OCI-LY7 (cell line): Measurements from ENCODE around the gene MPDZ. TPM values are rescaled to one million over a fixed set of nuclear protein-coding genes. Genes with fewer than 3 reads are reported as not detected.

Experiments
- BruUV-seq: library from RNA; stranded (reverse); fragments of 400-500 nt; replicated peaks from 2 replicates; lab custom pipeline; 2021; lab: Mats Ljungman, UMichigan
- CTCF ChIA-PET: fragments of 300-600 bp; sonication (Branson Sonifier 250); formaldehyde crosslinking; loops from one replicate; lab custom pipeline; 2022; ENCODE audit warnings: antibody characterized with exemption; ENCODE audit not compliant: unreplicated experiment; lab: Charles Lee
- POLR2A ChIA-PET: fragments of 300-600 bp; sonication (Branson Sonifier 250); formaldehyde crosslinking; loops from one replicate; lab custom pipeline; 2022; ENCODE audit warnings: antibody characterized with exemption; lab: Charles Lee
- DNase-seq: peaks from one replicate; pipeline ENCODE4 v3.0.0-alpha.2; 2015; ENCODE audit warnings: low spot score
- H2AFZ ChIP-seq: fragments of 200-600 bp; sonication (generic), shearing (Covaris generic); 2 replicates; pipeline ENCODE4 v1.6.1; 2014; ENCODE audit warnings: mild to moderate bottlenecking, antibody characterized with exemption, low read length, moderate library complexity
- H3K27ac ChIP-seq: fragments of 200-600 bp; sonication (generic); 2 replicates; pipeline ENCODE4 v1.5.1; 2014; ENCODE audit warnings: mixed run types, low read depth, mild to moderate bottlenecking, moderate library complexity, low read length, inconsistent platforms; ENCODE audit not compliant: poor library complexity, severe bottlenecking
- H3K36me3 ChIP-seq: fragments of 200-600 bp; sonication (generic); 2 replicates; pipeline ENCODE4 v1.6.1; 2014; ENCODE audit warnings: mild to moderate bottlenecking, antibody characterized with exemption, low read length, moderate library complexity, mixed read lengths; ENCODE audit not compliant: insufficient read depth
- H3K4me1 ChIP-seq: fragments of 200-600 bp; sonication (generic); 2 replicates; pipeline ENCODE4 v1.5.1; 2014; ENCODE audit warnings: mild to moderate bottlenecking, low read length; ENCODE audit not compliant: insufficient read depth, poor library complexity, severe bottlenecking
- H3K4me2 ChIP-seq: fragments of 200-600 bp; sonication (generic); 2 replicates; pipeline ENCODE4 v1.6.1; 2014; ENCODE audit warnings: mild to moderate bottlenecking, low read length
- H3K4me3 ChIP-seq: fragments of 200-600 bp; sonication (generic); 2 replicates; pipeline ENCODE4 v1.5.1; 2014; ENCODE audit warnings: mild to moderate bottlenecking, low read depth, low read length; ENCODE audit not compliant: poor library complexity, severe bottlenecking
- H3K79me2 ChIP-seq: fragments of 200-600 bp; sonication (generic); 2 replicates; pipeline ENCODE4 v1.6.1; 2016; ENCODE audit warnings: low read depth, mild to moderate bottlenecking, low read length, moderate library complexity, mixed read lengths; ENCODE audit not compliant: insufficient read depth
- H3K9me2 ChIP-seq: fragments of 200-600 bp; sonication (generic); 2 replicates; pipeline ENCODE4 v1.6.1; 2016; ENCODE audit warnings: mild to moderate bottlenecking, low read length, mixed read lengths; ENCODE audit not compliant: insufficient read depth
- H3K9me3 ChIP-seq: fragments of 200-600 bp; sonication (generic); 2 replicates; pipeline ENCODE4 v1.6.1; 2014; ENCODE audit warnings: mild to moderate bottlenecking, mixed run types, low read length, mixed read lengths
- H4K20me1 ChIP-seq: fragments of 200-600 bp; sonication (generic); 2 replicates; pipeline ENCODE4 v1.6.1; 2014; ENCODE audit warnings: mild to moderate bottlenecking, antibody characterized with exemption, low read length, moderate library complexity, mixed read lengths; ENCODE audit not compliant: insufficient read depth
- CTCF ChIP-seq: fragments of 200-600 bp; sonication (generic); conservative IDR thresholded peaks from 2 replicates; pipeline ENCODE4 v1.5.1; 2014; ENCODE audit warnings: mild to moderate bottlenecking, antibody characterized with exemption, low read length, moderate library complexity, mixed read lengths
- EZH2phosphoT487 ChIP-seq: fragments of 200-600 bp; sonication (generic); IDR thresholded peaks from 2 replicates; pipeline ENCODE4 v1.6.1; 2018; ENCODE audit warnings: low read depth, borderline replicate concordance, mild to moderate bottlenecking, mixed run types, antibody characterized with exemption, low read length, moderate library complexity, mixed read lengths
- intact Hi-C: fragments of 100-400 bp; cut with micrococcal nuclease; formaldehyde crosslinking; loops from one replicate; pipeline ENCODE4 v1.10.0; 2022; ENCODE audit not compliant: unreplicated experiment
- total RNA-seq, 2 experiments: library from RNA; depleted of rRNA in 1 of 2; stranded (reverse); fragments of >200 nt in 1 of 2; shearing (Covaris generic) in 1 of 2; gene quantifications; 2 replicates each; pipeline ENCODE4 v1.2.3, GENCODE V29; 2014 to 2022

The MPDZ gene
- total RNA-seq, 2 experiments from 2014 or later, result not detected

DNA sequence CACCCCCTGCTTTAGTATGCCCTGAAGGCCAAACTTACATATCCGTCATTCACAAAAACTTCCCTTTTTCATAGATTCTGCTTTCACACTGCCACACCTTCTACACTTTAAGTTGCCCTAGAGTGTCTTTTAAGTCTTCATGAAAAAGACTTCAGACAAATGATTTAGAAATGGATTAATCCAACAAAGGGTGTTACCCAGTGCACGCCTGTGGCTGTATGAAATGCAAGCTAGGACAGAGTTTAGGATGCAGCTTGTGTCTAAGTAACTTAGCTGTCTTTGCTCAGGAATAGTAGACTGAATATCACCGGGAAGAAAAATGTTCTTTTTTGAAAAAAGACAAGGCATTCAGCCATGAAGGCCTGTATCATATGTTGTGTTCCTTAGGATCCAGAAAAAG lies 210.0 kb downstream of the MPDZ start:
- no peaks in the 10 kb centered on the region for H3K79me2 ChIP-seq
- no TSS peak for BruUV-seq
- no peaks in the 10 kb centered on the region for H3K9me3 ChIP-seq
- H3K4me3 ChIP-seq, result no peak overlapping the region
- no peak for DNase-seq
- no peak overlapping the region for H3K27ac ChIP-seq
- no peak for TF ChIP-seq CTCF
- TF ChIP-seq EZH2phosphoT487, result no peak
- no peaks in the 10 kb centered on the region for H3K4me1 ChIP-seq
- no peak overlapping the region for H2AFZ ChIP-seq
- no peaks in the 10 kb centered on the region for H3K36me3 ChIP-seq
- intact Hi-C loops, result no loop called here
- H3K4me2 ChIP-seq, result no peak overlapping the region
- ChIA-PET CTCF (no interaction called here), POLR2A (no interaction called here)
- H3K9me2 ChIP-seq, result no peaks in the 10 kb centered on the region
- H4K20me1 ChIP-seq, result no peaks in the 10 kb centered on the region

DNA sequence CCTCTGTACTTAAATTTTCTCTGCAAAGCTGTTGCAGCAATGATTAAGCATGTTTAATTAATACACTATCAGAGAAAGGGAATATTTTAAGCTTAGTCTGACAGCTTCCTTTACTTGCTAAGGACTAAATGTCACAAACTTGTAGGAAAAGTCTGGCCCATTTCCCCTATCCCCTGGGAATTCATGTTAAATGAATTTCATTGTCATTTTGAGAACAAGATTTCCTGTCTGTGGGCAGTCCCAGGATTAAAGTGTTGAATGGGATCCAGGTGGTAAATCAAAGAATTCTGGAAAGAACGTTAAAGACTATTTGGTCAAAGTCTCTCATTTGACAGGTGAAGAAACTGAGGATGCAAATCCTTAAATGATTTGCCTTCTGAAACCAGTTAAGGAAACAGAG lies 214.8 kb downstream of the MPDZ start:
- DNase-seq, result no peak
- H3K27ac ChIP-seq, result no peak overlapping the region
- intact Hi-C loops, result no loop called here
- no peak overlapping the region for H2AFZ ChIP-seq
- ChIA-PET CTCF (no interaction called here), POLR2A (interaction anchor here (0.7 kb wide), 1 partner anchor 74 kb away, joined by 3 read pairs; no protein-coding TSS in a partner anchor)
- TF ChIP-seq EZH2phosphoT487 (no peak), CTCF (no peak)
- no peaks in the 10 kb centered on the region for H3K79me2 ChIP-seq
- no peaks in the 10 kb centered on the region for H4K20me1 ChIP-seq
- H3K4me3 ChIP-seq, result no peak overlapping the region
- no peaks in the 10 kb centered on the region for H3K9me2 ChIP-seq
- H3K4me1 ChIP-seq, result no peaks in the 10 kb centered on the region
- no peaks in the 10 kb centered on the region for H3K9me3 ChIP-seq
- H3K36me3 ChIP-seq, result no peaks in the 10 kb centered on the region
- no peak overlapping the region for H3K4me2 ChIP-seq
- no TSS peak for BruUV-seq

DNA sequence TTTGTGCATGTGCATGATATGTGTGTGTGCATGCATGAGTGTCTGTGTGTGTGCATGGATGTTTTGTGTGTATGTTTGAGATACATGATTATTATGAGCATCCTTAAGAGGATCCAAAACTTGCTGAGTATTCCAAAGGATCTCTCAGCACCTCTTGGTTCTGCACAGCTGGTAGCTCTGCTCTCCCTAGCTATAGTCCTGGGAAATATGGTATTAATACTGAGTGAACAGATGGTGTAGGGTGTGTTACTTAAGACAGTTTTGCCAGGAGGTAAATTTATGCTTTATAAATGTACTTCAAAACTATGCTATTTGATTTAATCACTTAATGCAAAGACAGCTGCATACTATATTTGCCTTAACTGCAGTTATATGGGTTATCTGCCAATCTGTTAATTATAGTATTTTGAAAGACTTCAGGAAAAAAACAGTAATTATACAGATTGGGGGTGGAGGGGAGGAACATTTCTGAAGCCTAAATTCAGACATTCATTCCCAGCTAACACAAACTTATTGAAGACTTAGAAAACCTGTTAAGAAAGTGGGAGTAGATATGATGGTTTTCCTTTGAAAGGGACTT lies 215.5 kb downstream of the MPDZ start:
- DNase-seq, result no peak

More for the DNA sequence above, 215.5 kb downstream of the MPDZ start:
- Histone ChIP-seq H3K9me3 (no peaks in the 10 kb centered on the region), H3K9me2 (no peaks in the 10 kb centered on the region), H3K4me2 (no peak overlapping the region), H3K36me3 (no peaks in the 10 kb centered on the region), H3K79me2 (no peaks in the 10 kb centered on the region), H2AFZ (no peak overlapping the region), H3K27ac (no peak overlapping the region), H3K4me1 (no peaks in the 10 kb centered on the region), H4K20me1 (no peaks in the 10 kb centered on the region), H3K4me3 (no peak overlapping the region)
- BruUV-seq, result no TSS peak
- ChIA-PET CTCF (no interaction called here), POLR2A (interaction anchor here (0.7 kb wide), 1 partner anchor 74 kb away, joined by 3 read pairs; no protein-coding TSS in a partner anchor)
- intact Hi-C loops, result no loop called here
- no peak for TF ChIP-seq CTCF
- TF ChIP-seq EZH2phosphoT487, result no peak
